ENCODE data around the gene PARG.
"Not testable (repeated sequence)": the region's sequence is repeated elsewhere in the genome, so short reads cannot be mapped to it uniquely, and the experiment has no call there.

DNA sequence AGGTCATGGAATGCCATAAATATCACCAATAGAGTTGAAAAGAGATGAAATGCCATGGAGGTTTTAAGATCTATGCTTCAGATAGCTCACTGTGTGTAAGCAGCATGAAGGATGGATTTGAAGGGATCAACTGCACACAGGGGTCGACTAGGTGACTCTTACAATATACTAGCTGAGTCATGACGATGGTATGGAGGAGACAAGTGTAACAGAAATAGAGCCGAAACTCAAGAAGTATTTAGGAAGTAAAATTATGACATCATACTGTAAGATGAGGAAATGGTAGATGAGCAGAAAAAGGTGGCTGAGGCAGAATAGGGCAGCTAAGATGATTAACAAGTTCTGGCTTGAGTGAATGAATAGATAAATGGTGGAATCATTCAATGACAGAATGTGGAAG is 38.0 kb downstream of the PARG start:
- TF ChIP-seq, protein P1, sequence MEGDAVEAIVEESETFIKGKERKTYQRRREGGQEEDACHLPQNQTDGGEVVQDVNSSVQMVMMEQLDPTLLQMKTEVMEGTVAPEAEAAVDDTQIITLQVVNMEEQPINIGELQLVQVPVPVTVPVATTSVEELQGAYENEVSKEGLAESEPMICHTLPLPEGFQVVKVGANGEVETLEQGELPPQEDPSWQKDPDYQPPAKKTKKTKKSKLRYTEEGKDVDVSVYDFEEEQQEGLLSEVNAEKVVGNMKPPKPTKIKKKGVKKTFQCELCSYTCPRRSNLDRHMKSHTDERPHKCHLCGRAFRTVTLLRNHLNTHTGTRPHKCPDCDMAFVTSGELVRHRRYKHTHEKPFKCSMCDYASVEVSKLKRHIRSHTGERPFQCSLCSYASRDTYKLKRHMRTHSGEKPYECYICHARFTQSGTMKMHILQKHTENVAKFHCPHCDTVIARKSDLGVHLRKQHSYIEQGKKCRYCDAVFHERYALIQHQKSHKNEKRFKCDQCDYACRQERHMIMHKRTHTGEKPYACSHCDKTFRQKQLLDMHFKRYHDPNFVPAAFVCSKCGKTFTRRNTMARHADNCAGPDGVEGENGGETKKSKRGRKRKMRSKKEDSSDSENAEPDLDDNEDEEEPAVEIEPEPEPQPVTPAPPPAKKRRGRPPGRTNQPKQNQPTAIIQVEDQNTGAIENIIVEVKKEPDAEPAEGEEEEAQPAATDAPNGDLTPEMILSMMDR (IDR thresholded peaks at IDR 0.05; ENCODE audit: low read length) = not testable (repeated sequence)
- TF ChIP-seq EZH2 (optimal IDR thresholded peaks at IDR 0.05; ENCODE audit: low read depth, low read length); EZH2phosphoT487 (IDR thresholded peaks at IDR 0.05; ENCODE audit: low read length): not testable (repeated sequence)

Data from MM.1S (cell line).